GM11168 (cell line): Measurements from ENCODE around the gene ATP10B.
"Not testable (repeated sequence)": the region's sequence is repeated elsewhere in the genome, so short reads cannot be mapped to it uniquely, and the experiment has no call there.

ENCODE experiments used
- in situ Hi-C: fragments of 300-500 bp; cut with MboI; formaldehyde crosslinking; loops from one replicate; pipeline ENCODE4 v1.12.0; 2022; ENCODE audit warnings: low sequenced_read_pairs; ENCODE audit not compliant: unreplicated experiment

Gene ATP10B

GRCh38 chr5:160852049-160852448, at the start of gene ATP10B:
ATP10B (minus strand) TSS chr5:160852211; CDS start chr5:160688074, 164,137 bp downstream.
- in situ Hi-C loops = no loop called here

- in situ Hi-C loops = no loop called here
Measured at GRCh38 chr5:160901656-160902055, 49.6 kb upstream of the ATP10B start.

GRCh38 chr5:160899735-160900134, 47.7 kb upstream of the ATP10B start:
- in situ Hi-C loops = no loop called here

- in situ Hi-C loops = not testable (repeated sequence)
Measured at GRCh38 chr5:160893180-160893964, 41.4 kb upstream of the ATP10B start.

GRCh38 chr5:160887780-160888179, 35.8 kb upstream of the ATP10B start:
- in situ Hi-C loops = no loop called here

- in situ Hi-C loops = not testable (repeated sequence)
Measured at GRCh38 chr5:160873560-160874200, 21.7 kb upstream of the ATP10B start.

GRCh38 chr5:160869989-160870521, 18.0 kb upstream of the ATP10B start:
- in situ Hi-C loops = no loop called here

GRCh38 chr5:160867976-160868375, 16.0 kb upstream of the ATP10B start:
- in situ Hi-C loops = no loop called here

GRCh38 chr5:160851451-160851850, 560 bp downstream of the ATP10B start:
- in situ Hi-C loops = no loop called here

- in situ Hi-C loops = no loop called here
Measured at GRCh38 chr5:160850421-160850820, 1.6 kb downstream of the ATP10B start.

- in situ Hi-C loops = no loop called here
Measured at GRCh38 chr5:160847526-160848085, 4.4 kb downstream of the ATP10B start.

- in situ Hi-C loops = no loop called here
Measured at GRCh38 chr5:160846642-160847041, 5.4 kb downstream of the ATP10B start.

GRCh38 chr5:160844177-160844576, 7.8 kb downstream of the ATP10B start:
- in situ Hi-C loops = no loop called here

- in situ Hi-C loops = no loop called here
Measured at GRCh38 chr5:160843240-160843639, 8.8 kb downstream of the ATP10B start.

- in situ Hi-C loops = no loop called here
Measured at GRCh38 chr5:160837749-160838593, 14.0 kb downstream of the ATP10B start.

GRCh38 chr5:160837211-160837610, 14.8 kb downstream of the ATP10B start:
- in situ Hi-C loops = no loop called here

GRCh38 chr5:160835818-160836528, 16.0 kb downstream of the ATP10B start:
- in situ Hi-C loops = no loop called here

- in situ Hi-C loops = no loop called here
Measured at GRCh38 chr5:160835376-160835775, 16.6 kb downstream of the ATP10B start.

GRCh38 chr5:160833806-160834205, 18.2 kb downstream of the ATP10B start:
- in situ Hi-C loops = no loop called here

GRCh38 chr5:160831801-160832200, 20.2 kb downstream of the ATP10B start:
- in situ Hi-C loops = no loop called here
